Gastroesophageal sphincter (tissue), 3 donors: ENCODE data around the gene FAM107A.

Experiments
- EP300 ChIP-seq: sonication (generic); formaldehyde crosslinking; IDR thresholded peaks from one replicate; pipeline ENCODE4 v1.6.1; 2017; ENCODE audit warnings: antibody characterized with exemption, mild to moderate bottlenecking
- POLR2A ChIP-seq, 2 donors: fragments of 450-650 bp; IDR thresholded peaks; one replicate each; pipeline ENCODE4 v1.6.1; 2017; ENCODE audit warnings: antibody characterized with exemption in 2 of 2, mild to moderate bottlenecking in 2 of 2, moderate library complexity in 1 of 2
- POLR2AphosphoS5 ChIP-seq: sonication (generic); formaldehyde crosslinking; IDR thresholded peaks from one replicate; pipeline ENCODE4 v1.6.1; 2017; ENCODE audit warnings: antibody characterized with exemption
- TF ChIP-seq, protein P1 (sequence below), 4 experiments: fragments of 200-600 bp in 2 of 4; fragments of 450-650 bp in 2 of 4; sonication (generic) in 1 of 4; IDR thresholded peaks; one replicate each; pipeline ENCODE4 v1.5.1; 2017 to 2019; ENCODE audit warnings: antibody characterized with exemption in 4 of 4, mild to moderate bottlenecking in 2 of 4, moderate library complexity in 2 of 4

DNA sequence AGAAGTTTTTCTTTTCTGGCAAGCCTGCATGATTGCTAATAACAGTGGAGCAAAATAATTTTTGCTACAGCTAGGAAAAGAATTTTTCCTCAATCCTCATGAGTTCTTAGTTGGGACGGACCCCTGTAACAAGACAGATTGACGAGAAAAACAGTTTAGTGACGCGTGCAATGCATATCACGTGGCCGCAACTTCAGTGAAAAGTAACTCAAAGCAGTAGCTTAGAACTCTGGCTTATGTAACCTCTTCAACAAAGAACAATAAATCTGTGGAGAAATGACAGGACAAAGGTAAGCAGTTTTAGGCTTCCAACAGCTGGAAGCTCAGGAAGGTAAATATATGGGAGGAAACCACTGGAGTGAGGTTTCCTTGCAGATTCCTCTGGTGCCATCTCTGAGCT is 19.7 kb downstream of the FAM107A start:
- TF ChIP-seq, protein P1, sequence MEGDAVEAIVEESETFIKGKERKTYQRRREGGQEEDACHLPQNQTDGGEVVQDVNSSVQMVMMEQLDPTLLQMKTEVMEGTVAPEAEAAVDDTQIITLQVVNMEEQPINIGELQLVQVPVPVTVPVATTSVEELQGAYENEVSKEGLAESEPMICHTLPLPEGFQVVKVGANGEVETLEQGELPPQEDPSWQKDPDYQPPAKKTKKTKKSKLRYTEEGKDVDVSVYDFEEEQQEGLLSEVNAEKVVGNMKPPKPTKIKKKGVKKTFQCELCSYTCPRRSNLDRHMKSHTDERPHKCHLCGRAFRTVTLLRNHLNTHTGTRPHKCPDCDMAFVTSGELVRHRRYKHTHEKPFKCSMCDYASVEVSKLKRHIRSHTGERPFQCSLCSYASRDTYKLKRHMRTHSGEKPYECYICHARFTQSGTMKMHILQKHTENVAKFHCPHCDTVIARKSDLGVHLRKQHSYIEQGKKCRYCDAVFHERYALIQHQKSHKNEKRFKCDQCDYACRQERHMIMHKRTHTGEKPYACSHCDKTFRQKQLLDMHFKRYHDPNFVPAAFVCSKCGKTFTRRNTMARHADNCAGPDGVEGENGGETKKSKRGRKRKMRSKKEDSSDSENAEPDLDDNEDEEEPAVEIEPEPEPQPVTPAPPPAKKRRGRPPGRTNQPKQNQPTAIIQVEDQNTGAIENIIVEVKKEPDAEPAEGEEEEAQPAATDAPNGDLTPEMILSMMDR (IDR thresholded peaks at IDR 0.05): no peak
- TF ChIP-seq POLR2A (IDR thresholded peaks at IDR 0.05) (no peak), EP300 (no peak), POLR2AphosphoS5 (no peak)
